GM23248 (cell line): ENCODE results near the gene DCAF6. TPM values are rescaled to one million over a fixed set of nuclear protein-coding genes. Genes with fewer than 3 reads are reported as not detected.

Experiments used
- DNase-seq: peaks from one replicate; pipeline ENCODE4 v3.0.0-alpha.2; 2015
- H2AFZ ChIP-seq: fragments of 200-600 bp; sonication (generic); 2 replicates; pipeline ENCODE4 v1.6.1; 2016; ENCODE audit warnings: antibody characterized with exemption
- H3F3A ChIP-seq: fragments of 200-600 bp; sonication (generic); 2 replicates; pipeline ENCODE4 v1.6.1; 2016; ENCODE audit warnings: mild to moderate bottlenecking, antibody characterized with exemption, mixed run types; ENCODE audit not compliant: insufficient read depth
- H3K27ac ChIP-seq: fragments of 200-600 bp; sonication (generic); 2 replicates; pipeline ENCODE4 v1.5.1; 2016; ENCODE audit warnings: mild to moderate bottlenecking
- H3K27me3 ChIP-seq: fragments of 200-600 bp; sonication (generic); replicated peaks from 2 replicates; pipeline ENCODE4 v1.6.1; 2016; ENCODE audit warnings: mild to moderate bottlenecking; ENCODE audit not compliant: insufficient read depth
- H3K36me3 ChIP-seq: fragments of 200-600 bp; sonication (generic); 2 replicates; pipeline ENCODE4 v1.6.1; 2016; ENCODE audit warnings: low read depth, mild to moderate bottlenecking
- H3K4me1 ChIP-seq: fragments of 200-600 bp; sonication (generic); 2 replicates; pipeline ENCODE4 v1.6.1; 2016; ENCODE audit warnings: mild to moderate bottlenecking; ENCODE audit not compliant: insufficient read depth
- H3K4me2 ChIP-seq: fragments of 200-600 bp; sonication (generic); one replicate; pipeline ENCODE4 v1.6.1; 2016; ENCODE audit warnings: mild to moderate bottlenecking; ENCODE audit not compliant: unreplicated experiment
- H3K4me3 ChIP-seq: fragments of 200-600 bp; sonication (generic); 2 replicates; pipeline ENCODE4 v1.5.1; 2016; ENCODE audit warnings: mild to moderate bottlenecking
- H3K79me2 ChIP-seq: fragments of 200-600 bp; sonication (generic); 2 replicates; pipeline ENCODE4 v1.6.1; 2016; ENCODE audit warnings: mild to moderate bottlenecking; ENCODE audit not compliant: insufficient read depth
- H3K9ac ChIP-seq: fragments of 200-600 bp; sonication (generic); 2 replicates; pipeline ENCODE4 v1.6.1; 2016; ENCODE audit warnings: mild to moderate bottlenecking
- H3K9me2 ChIP-seq: fragments of 200-600 bp; sonication (generic); 2 replicates; pipeline ENCODE4 v1.6.1; 2016; ENCODE audit warnings: mixed run types, mild to moderate bottlenecking, moderate library complexity; ENCODE audit not compliant: insufficient read depth
- H3K9me3 ChIP-seq: fragments of 200-600 bp; sonication (generic); one replicate; pipeline ENCODE4 v1.6.1; 2017; ENCODE audit warnings: low read depth
- H4K20me1 ChIP-seq: fragments of 200-600 bp; sonication (generic); 2 replicates; pipeline ENCODE4 v1.6.0; 2016; ENCODE audit not compliant: insufficient read depth
- EZH2 ChIP-seq: fragments of 200-600 bp; sonication (generic); IDR thresholded peaks from 2 replicates; pipeline ENCODE4 v1.6.1; 2018; ENCODE audit warnings: antibody characterized with exemption, mild to moderate bottlenecking; ENCODE audit not compliant: insufficient read depth, poor library complexity, severe bottlenecking
- EZH2phosphoT487 ChIP-seq: fragments of 200-600 bp; sonication (generic); IDR thresholded peaks from 2 replicates; pipeline ENCODE4 v1.6.1; 2018; ENCODE audit warnings: antibody characterized with exemption, moderate library complexity, mild to moderate bottlenecking, low read depth; ENCODE audit not compliant: insufficient read depth
- WGBS, 2 experiments: methylation state at CpG; one replicate each; pipeline ENCODE4 v1.1.6; 2015 to 2017; ENCODE audit warnings: low lambda C conversion rate in 2 of 2, low coverage in 1 of 2; ENCODE audit errors: missing lambda C conversion rate in 2 of 2; 5-methylcytosine and 5-hydroxymethylcytosine counted together
- in situ Hi-C: fragments of 300-500 bp; cut with MboI; formaldehyde crosslinking; loops from 2 replicates; pipeline ENCODE4 v1.15.0; 2020
- polyA plus RNA-seq: library from polyadenylated mRNA; unstranded; fragments of >200 nt; fragmentation: Nextera tagmentation; extraction: Ambion mirVana; gene quantifications from 2 replicates; pipeline ENCODE4 v1.2.1, GENCODE V29; 2016
- total RNA-seq: library from RNA; depleted of rRNA; stranded (reverse); fragments of >200 nt; shearing (Covaris generic); gene quantifications from 2 replicates; pipeline ENCODE4 v1.2.3, GENCODE V29; 2014

DCAF6 gene
- total and polyA plus RNA-seq, 2 experiments from 2014 or later: 63.4 to 99.6 TPM

GRCh38 chr1:168089326-168089978, 153.0 kb downstream of the DCAF6 start:
- H2AFZ ChIP-seq: no peak overlapping the region
- H3F3A ChIP-seq: no peaks in the 10 kb centered on the region
- no peak overlapping the region for H3K4me3 ChIP-seq
- H3K9ac ChIP-seq: no peak overlapping the region
- no peaks in the 10 kb centered on the region for H3K9me2 ChIP-seq
- no peak overlapping the region for H3K4me2 ChIP-seq
- DNase-seq: no peak
- H3K36me3 ChIP-seq: no peaks in the 10 kb centered on the region; the same call in 1 of the 2 replicates
- no peaks in the 10 kb centered on the region for H3K79me2 ChIP-seq
- H3K9me3 ChIP-seq: no peaks in the 10 kb centered on the region
- no peaks in the 10 kb centered on the region for H3K4me1 ChIP-seq
- in situ Hi-C loops: no loop called here
- TF ChIP-seq EZH2phosphoT487 (no peak), EZH2 (no peak)
- H3K27ac ChIP-seq: no peak overlapping the region
- no peaks in the 10 kb centered on the region for H4K20me1 ChIP-seq
- 91% methylated on average over 11 to 13 of the region's 13 CpGs for WGBS, 2 experiments
- H3K27me3 ChIP-seq: no peaks in the 10 kb centered on the region

GRCh38 chr1:168089979-168090337, 153.5 kb downstream of the DCAF6 start:
- Histone ChIP-seq H3K79me2 (no peaks in the 10 kb centered on the region), H3K36me3 (no peaks in the 10 kb centered on the region; the same call in 1 of the 2 replicates), H3K9me2 (no peaks in the 10 kb centered on the region), H3F3A (no peaks in the 10 kb centered on the region), H3K27ac (no peak overlapping the region), H3K9ac (no peak overlapping the region), H3K4me3 (no peak overlapping the region), H4K20me1 (no peaks in the 10 kb centered on the region), H3K4me1 (no peaks in the 10 kb centered on the region), H3K27me3 (no peaks in the 10 kb centered on the region), H2AFZ (no peak overlapping the region), H3K9me3 (no peaks in the 10 kb centered on the region), H3K4me2 (no peak overlapping the region)
- TF ChIP-seq EZH2: no peak
- no peak for TF ChIP-seq EZH2phosphoT487
- in situ Hi-C loops: no loop called here
- no peak for DNase-seq
- 100% methylated on average over 2 of the region's 2 CpGs for WGBS, 2 experiments

- WGBS, 2 experiments: 90 to 92% methylated on average over 13 to 14 of the region's 14 CpGs
- H3K27ac ChIP-seq: no peak overlapping the region
- H3K79me2 ChIP-seq: no peaks in the 10 kb centered on the region
- no peaks in the 10 kb centered on the region for H3K9me3 ChIP-seq
- no peak overlapping the region for H2AFZ ChIP-seq
- TF ChIP-seq EZH2phosphoT487 (no peak), EZH2 (no peak)
- H3K4me2 ChIP-seq: no peak overlapping the region
- H3K4me3 ChIP-seq: no peak overlapping the region
- H3K9ac ChIP-seq: no peak overlapping the region
- no peak for DNase-seq
- H4K20me1 ChIP-seq: no peaks in the 10 kb centered on the region
- in situ Hi-C loops: no loop called here
- H3K27me3 ChIP-seq: no peaks in the 10 kb centered on the region
- H3K36me3 ChIP-seq: no peaks in the 10 kb centered on the region; the same call in 1 of the 2 replicates
- H3K4me1 ChIP-seq: no peaks in the 10 kb centered on the region
- H3K9me2 ChIP-seq: no peaks in the 10 kb centered on the region
- H3F3A ChIP-seq: no peaks in the 10 kb centered on the region
These were observed 153.9 kb downstream of the DCAF6 start for GRCh38 chr1:168090395-168090794.

GRCh38 chr1:168091063-168091462, 154.6 kb downstream of the DCAF6 start:
- Histone ChIP-seq H3K9me3 (no peaks in the 10 kb centered on the region), H3K79me2 (no peaks in the 10 kb centered on the region), H3F3A (no peaks in the 10 kb centered on the region), H3K27me3 (no peaks in the 10 kb centered on the region), H3K4me3 (no peak overlapping the region), H3K9ac (no peak overlapping the region), H4K20me1 (no peaks in the 10 kb centered on the region), H3K4me1 (no peaks in the 10 kb centered on the region), H2AFZ (no peak overlapping the region), H3K27ac (no peak overlapping the region), H3K36me3 (no peaks in the 10 kb centered on the region; the same call in 1 of the 2 replicates), H3K4me2 (no peak overlapping the region), H3K9me2 (no peaks in the 10 kb centered on the region)
- TF ChIP-seq EZH2phosphoT487 (no peak), EZH2 (no peak)
- in situ Hi-C loops: no loop called here
- WGBS, 2 experiments: 89 to 96% methylated on average over 9 of the region's 9 CpGs
- no peak for DNase-seq
